Stimulated activated CD8-positive, alpha-beta memory T cell treated with anti-CD3 and anti-CD28 coated beads, Interleukin-4, amount 100 ng/mL, for 1 hour (primary cell): Measurements from ENCODE around the gene CPNE6.

Experiments used
- DNase-seq, 2 donors: peaks; one replicate each; pipeline ENCODE4 v3.0.0-alpha.2; 2020; ENCODE audit warnings: low read depth in 2 of 2, low spot score in 1 of 2

The CPNE6 gene

DNA sequence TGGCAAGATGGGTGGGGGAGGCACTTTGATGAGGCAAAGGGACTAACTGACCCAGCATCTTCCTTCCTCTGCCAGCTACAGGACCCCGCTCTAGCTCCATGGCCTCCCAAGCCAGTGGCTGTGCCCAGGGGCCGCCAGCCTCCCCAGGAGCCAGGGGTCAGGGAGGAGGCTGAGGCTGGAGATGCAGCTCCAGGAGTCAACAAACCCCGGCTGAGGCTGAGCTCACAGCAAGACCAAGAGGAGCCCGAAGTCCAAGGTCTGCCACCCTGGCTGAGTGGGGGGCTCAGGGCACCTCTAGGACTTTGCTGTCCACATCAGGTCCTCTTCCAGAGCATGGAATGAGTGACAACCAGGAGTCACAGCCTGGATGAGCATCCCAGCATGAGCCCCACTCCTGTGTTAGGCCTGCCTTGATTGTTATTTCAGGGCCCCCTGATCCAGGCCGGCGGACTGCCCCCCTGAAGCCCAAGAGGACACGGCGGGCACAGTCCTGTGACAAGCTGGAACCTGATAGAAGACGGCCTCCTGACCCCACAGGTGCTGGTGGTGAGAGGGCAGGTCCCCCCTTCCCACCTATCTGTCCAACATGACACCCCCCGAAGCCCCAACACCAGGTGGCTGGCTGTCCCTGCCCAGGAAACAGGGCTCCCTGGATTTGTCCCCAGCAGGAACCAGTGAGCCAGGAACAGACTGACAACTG lies 2.5 kb upstream of the CPNE6 start:
- DNase-seq = no peak

DNA sequence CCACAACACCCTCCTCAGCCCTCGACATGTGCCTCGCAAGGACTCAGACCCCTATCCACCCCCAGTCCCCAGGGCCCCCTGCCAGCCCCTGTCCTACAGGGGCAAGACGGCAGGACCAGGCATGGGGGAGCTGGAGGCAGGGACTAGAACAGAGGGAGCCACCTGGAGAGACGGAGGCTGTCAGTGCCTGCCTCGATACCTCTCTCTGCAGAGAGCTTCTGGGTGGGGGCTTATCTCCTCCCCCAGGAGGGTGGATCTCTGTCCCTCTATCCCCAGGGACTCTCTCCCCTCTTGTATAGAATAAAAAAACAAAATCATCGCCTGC lies 2.0 kb upstream of the CPNE6 start:
- no peak for DNase-seq

DNA sequence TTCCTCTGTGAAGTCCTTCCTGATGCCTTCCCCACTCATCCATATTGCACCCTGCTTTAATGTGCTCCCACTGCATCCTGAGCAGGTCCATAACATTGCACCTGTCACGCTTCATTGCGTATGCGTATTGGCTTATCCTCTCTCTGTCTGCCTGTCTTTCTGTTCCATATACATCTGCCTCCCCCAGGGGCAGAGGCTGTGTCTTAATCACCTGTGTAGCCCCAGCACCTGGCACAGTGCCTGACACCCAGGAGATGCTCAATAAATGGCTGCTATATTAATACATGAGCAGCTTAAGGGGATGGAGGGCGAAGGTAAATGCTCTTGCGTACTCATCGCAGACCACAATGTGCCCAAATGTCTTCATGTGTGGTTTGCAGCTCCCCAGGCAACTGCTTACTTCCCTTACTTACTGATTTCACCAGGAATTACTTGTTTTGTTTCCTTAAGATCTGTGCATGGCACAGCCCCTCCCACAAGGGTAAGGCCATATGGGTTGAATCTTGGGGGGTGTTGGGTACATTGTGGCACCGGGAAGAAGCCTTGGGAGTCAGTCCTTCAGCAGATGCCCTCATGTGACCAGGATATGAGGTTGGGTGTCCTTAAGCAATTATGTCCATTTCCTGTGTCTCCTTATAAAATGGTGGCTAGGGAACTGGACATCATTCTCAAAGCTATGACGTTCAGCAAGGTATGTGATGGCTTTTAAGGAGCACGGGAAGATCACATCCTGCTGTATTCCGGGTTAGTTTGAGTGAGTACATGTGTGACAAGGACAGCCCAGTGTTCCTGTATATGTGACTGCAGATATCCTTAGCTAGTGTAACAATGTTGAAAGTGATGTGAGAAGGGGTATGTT lies 848 bp upstream of the CPNE6 start:
- no peak for DNase-seq

DNA sequence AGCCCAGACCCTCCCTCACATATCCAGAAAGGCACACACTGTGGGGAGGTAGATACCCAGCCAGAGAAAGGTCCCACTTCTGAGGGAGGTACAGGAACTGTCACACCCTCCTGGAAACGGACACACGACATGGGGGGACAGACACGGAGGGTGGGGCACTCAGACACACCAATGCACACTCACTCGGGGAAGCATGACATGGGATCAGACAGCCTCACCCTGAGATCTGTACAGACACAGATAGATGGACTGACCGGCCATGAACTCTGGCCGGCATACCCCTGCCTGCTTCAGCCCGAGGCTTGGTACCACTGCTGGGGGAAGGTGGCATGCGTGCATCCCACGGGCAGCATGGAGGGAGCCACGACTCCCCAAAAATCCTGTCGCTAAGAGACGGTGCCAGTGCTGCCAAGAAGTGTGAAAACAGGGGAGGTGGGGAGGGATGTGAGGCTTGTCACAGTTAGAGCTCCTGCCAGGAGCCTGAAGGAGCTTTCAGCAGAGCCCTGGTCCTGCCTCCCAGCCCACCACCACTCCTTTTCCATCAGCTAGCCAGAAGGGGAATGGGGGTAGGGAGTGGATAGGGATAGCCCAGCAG lies 571 bp downstream of the CPNE6 start:
- no peak for DNase-seq

DNA sequence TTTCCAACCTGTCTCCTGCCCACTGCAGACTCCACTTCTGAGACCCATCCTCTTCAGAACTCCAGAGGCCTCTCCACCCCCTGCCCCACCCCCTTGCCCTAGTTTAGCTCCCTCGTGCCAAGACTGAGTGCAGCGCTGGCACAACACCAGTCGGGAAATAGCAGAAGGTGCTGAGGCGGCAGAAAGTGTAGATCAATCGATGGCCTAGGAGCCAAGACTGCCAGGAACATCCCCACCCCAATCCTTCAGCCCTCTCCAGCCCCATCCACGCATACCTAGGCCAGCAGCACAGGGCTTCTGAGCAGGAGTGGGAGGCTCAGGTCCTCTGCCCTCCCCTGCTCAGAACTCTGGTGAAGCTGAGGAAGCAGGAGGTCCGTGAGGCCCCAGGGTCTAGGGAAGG lies 1.1 kb downstream of the CPNE6 start:
- no peak for DNase-seq

DNA sequence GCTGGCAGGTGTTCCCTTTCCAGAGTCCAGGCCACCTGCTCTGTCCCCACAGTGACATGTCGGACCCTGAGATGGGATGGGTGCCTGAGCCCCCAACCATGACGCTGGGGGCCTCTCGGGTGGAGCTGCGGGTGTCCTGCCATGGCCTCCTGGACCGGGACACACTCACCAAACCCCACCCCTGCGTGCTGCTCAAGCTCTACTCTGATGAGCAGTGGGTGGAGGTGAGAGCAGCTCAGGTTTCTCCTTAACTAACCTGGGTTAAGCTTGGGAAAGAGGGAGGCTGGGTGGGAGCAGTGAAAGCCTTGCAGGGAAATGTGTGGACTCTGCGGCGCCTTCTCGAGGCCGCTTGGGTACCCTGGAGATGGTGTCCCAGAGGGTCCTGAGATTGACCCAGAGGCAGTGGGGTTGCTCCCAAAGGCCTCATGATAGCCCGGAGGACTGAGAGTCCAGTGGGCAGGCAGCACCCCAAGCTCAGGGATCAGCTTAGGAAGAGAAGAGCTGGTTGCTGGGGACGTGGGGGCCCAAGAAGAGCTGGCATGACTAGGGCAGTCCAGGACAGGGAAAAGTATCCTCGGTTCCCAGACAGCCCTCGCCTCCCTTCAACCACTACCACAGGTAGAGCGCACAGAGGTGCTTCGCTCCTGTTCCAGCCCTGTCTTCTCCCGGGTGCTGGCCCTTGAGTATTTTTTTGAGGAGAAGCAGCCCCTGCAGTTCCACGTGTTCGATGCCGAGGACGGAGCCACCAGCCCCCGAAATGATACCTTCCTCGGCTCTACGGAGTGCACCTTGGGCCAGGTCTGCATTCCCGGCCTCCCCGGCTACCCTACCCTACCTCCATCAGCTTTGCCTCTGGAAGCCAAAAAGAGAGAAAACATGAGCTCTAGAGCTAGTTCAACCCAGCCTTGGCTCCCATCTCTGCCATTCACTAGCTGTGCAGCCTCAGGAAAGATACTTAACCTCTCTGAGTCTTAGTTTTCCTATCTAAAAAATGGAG lies 1.8 kb downstream of the CPNE6 start:
- DNase-seq = no peak

DNA sequence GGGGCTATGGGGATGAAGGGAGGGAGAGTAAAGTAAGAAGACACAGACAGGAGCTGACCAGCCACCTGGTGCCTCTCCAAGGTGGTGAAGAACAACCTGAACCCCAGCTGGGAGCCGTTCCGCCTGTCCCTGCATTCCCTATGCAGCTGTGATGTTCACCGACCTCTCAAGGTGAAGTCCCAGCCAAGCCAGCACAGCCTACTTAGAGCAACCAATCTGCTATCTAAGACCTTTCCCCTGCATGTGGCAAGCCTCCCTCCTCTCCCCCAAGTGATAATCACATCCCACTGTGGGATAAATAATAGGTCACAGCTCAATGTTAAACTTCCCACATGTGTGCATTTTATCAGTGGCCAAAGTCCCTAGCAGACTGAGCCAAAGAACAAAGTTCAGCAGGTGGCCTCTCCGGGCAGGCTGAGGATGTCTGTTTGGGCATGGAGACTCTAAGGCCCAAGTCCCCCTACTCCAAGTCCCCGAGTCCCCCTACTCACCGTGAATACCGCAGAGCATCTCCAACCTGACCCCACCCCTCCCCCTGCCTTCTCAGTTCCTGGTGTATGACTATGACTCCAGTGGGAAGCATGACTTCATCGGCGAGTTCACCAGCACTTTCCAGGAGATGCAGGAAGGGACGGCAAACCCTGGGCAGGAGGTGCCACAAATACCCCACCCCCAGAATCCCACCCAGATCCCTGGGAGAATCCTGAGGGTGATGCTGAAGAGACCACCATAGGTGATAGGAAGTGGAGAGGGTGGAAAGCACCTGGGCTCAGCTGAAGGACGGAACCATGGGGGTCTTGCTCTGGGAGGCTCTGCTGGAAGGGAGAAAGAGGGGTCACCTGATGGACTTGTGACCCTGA lies 3.5 kb downstream of the CPNE6 start:
- DNase-seq = no peak

DNA sequence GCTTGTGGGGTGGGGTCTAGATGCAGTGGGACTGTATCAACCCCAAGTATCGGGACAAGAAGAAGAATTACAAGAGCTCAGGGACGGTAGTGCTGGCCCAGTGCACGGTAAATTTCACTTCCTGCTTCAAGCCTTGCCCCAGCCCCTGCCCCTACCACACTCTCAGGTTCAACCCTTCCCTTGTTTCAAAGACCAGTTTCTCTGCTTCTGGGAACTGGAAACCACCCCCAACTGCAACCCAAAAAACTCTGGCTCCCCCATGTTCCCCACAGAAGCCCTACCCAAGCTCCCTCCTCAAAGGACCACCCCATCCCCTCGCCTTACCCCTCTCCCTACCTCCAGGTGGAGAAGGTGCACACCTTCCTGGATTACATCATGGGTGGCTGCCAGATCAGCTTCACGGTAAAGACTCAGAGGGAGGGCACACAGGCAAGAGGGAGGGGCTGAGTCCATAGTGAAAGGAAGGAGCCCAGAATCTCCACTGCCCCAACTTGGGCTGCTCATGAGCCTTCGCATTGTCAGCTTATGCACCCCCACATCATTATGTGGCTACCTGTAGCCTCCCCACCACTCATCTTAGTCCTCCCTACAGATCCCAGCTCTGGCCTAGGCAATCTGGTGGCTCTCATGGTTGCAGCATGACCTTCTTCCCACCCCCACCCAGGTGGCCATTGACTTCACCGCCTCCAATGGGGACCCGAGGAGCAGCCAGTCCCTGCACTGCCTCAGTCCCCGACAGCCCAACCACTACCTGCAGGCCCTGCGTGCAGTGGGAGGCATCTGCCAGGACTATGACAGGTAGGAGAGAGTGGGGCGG lies 4.3 kb downstream of the CPNE6 start:
- no peak for DNase-seq

DNA sequence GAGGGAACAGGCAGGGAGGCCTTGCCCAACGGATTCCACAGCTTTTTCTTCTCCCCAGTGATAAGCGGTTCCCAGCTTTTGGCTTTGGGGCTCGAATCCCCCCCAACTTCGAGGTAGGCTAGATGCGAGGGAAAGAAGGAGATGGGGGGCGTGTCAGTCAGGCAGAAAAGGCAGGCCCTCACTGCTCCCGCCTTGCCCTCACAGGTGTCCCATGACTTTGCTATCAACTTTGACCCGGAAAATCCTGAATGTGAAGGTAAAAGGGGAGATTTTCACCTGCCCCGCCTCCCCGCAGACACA lies 4.9 kb downstream of the CPNE6 start:
- no peak for DNase-seq

DNA sequence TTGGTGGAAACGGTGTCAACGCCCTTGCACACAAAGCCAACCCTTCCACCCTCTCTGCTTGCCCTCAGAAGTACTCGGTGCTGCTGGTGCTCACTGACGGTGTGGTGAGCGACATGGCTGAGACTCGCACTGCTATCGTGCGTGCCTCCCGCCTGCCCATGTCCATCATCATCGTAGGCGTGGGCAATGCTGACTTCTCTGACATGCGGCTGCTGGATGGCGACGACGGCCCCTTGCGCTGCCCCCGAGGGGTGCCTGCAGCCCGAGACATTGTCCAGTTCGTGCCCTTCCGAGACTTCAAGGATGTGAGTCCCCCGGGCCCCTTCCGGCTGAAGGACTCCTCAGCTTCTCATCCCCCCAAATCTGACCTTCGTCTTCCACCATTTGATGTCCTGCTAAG lies 5.7 kb downstream of the CPNE6 start:
- no peak for DNase-seq

DNA sequence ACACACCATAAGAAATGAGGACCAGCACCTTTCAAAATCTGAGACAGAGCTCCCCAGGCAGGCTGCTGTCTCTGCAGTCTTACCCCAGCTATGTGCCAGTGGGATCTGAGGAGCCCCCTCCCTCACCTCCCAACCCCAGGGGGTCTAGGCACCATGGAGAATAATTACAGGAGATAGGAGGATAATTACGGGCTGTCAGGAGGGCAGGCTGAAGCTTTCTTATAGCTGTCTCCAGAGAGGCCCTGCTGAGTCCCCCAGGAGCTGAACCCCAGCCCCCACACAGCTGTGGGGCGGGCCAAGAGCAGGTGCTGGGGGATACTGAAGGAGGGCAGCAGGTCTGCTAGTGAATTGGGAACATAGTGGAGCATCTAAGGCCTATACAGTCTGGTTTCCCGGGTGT lies 6.8 kb downstream of the CPNE6 start:
- DNase-seq = no peak

DNA sequence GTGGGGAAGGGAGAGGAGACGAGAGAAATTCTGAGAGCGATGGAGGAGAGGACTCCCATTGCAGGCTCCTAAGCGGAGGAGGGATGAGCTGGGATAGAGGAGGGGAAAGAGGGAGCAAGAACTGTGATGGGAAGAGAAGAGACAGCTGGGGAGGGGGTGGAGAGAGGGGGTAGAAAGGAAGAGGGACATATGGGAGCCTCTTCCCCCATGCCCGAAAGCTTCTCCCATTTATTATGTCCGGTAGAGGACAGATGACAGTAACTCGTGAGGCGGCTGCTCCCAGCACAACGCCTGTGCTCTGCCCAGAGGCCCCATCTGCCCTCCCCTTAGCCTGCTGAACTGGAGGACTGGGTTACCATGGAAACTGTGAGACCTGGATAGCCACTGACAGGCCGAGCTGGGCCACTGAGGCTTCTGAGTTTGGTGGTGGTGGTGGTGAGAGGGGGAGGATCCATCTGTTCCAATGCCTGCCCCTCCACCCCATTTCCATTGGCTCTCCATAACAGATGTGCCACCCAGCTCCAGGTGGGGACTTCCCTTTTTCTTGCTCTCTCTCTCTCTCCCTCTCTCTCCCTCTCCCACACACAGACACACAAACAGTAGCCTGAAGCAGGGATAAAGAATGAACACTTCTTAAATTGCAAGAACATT lies 8.3 kb downstream of the CPNE6 start:
- no peak for DNase-seq

DNA sequence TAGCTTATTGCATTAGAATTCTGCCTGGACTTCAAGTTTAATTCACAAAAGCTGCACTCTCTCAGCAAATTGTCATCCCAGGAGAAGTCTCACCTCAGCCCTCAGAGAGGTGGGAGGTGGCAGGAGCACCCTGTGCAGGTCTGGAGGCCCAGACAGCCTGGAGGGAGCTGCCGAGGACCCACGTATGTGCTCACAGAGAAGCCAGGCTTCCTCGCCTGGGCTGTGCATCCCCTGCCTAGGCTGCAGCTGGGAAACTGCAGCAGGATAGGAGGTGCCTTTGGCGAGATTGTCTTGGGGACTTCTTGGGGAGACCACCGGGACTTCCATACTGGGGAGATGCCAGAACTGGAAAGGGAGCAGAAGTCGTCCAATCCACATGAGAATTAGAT lies 8.8 kb downstream of the CPNE6 start:
- DNase-seq = no peak

DNA sequence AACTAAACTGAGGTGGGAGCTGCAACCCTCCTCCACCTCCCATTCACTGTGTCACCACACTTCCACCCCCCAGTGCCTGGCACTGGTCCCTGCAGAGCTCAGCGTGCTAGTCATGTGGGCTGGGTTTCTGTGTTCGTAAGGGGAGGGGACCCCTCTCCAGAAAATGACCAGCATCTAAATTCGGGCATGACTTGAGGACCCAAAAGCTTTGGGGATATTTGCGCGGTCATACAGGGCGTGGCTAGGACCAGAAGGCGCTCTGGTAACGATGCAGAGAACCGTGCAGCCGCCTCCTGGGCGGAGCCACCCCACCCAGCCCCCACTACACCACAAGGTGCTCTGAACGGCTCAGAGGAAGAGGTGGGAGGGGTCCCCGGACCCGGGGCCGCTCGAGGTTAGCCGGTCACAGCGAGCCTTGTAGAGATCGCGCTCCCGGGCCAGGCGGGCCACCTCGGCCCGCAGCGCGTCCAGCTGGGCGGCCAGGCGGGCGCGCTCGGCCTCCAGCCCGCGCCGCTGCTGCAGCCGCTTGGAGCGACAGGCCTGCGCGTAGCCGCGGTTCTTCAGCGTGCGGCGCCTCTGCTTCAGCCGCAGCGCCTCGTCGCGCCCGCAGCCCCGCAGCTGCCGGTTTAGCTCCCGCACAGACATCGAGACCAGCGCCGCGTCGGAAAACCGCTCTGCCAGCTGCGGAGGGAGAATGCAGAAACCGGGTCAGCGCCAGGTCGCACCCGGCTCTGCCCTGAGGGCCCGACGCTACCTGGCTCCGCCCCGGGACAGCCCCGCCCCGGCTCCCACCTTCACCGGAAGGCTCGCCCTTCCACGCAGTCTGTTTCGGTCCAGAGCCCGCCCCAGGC lies 9.8 kb downstream of the CPNE6 start:
- DNase-seq = peak; percentile 31 to 32

DNA sequence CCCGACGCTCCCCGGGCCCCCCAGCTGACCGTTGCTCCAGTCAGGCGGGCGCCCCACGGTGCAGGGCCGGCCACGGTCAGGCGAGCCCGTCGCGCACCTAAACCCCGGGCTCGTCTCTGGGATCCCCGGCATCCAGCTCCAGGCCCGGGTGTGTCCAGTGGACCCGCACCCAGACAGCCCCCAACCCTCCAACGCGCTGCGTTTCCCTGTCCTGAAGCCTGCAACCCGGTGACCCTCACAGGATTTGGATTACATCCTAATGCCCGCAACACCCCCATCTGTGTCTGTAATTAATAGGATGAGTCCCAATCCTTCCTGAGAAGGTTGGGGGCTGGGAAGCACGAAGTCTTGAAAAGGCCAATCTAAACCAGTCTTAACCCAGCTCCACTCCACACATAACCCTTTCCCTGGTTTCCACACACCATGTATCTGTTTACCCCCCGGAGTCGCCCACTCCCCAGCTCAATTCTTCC lies 10.4 kb downstream of the CPNE6 start:
- no peak for DNase-seq

DNA sequence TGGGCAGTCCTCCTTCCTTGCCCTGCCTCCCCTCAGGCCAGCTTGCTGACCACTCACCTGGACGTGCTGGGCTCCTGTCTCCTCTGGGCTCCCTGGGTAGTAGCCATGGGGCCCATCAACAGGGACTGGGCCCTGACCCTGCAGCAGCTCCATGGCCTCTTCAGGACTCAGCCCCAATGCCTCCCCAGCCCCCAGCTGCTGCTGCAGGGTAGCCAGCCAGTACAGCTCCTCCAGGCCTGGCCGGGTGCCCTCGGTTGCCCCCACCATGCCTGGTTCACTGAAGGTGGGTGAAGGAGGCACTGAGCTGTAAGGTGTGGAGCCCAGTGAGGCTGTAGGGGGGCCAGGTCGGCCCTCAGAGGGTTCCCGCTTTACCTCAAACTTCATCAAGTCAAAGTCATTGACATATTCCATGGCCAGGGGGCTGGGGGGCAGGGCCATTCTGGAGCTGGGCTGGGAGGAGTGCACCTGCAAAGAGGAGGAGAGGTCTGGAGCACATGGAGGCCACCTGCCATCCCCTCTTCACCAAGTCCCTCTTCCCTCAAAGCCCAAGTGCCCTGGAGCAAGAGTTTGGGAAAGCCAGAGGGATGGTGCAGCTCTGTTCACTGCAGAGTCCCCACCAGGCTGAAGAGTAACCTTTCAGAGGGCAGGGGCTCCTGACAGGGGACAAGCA lies 11.2 kb downstream of the CPNE6 start:
- DNase-seq = no peak

DNA sequence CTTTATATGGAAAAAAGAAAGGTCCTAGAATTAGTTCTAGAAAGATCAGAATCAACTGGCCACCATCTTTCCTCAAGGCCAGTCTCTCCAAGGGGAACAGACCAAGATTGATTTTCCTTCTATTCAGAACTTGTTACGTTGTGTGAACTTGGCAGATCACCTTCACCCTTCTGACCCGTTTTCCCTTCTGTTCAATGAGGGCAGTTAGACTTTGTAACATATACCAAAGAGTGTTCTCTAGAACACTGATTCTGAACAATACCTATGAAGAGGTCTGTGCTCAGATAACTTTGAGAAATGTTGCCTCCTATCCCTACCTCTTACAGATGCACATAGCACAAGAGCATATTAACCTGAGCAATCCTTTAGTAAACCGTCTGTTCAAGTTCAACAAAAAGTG lies 12.1 kb downstream of the CPNE6 start:
- DNase-seq = no peak

DNA sequence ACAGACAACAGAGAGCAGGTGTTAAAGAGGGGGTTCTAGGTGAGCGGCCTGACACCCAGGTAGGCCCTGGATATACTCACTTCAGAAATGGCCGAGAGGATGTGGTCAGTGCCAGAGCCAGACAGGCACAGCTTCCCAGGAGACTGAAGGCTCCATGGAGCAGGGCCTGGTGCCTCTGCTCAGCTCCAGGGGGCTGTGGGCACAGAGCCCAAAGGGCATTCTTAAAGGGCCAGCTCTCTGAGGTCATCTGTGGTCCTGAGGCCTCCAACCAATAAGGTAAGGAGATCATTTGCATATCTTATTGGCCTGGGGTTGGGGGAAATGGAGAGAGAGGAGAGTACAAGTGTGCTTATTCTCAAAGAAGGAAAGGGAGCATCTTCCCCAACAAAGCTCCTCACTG lies 13.1 kb downstream of the CPNE6 start:
- no peak for DNase-seq
